Astrocyte (in vitro differentiated cells and primary cell): ENCODE data around the gene RABEP1. TPM values are rescaled to one million over a fixed set of nuclear protein-coding genes. Genes with fewer than 3 reads are reported as not detected.

Experiments
- DNase-seq: peaks from one replicate; pipeline ENCODE4 v3.0.0-alpha.2; 2010; ENCODE audit warnings: low read depth
- FAIRE-seq: peaks from 2 replicates; lab custom pipeline; 2011; peaks lifted over from hg19 to GRCh38; lab: Jason Lieb, UNC
- H2AFZ ChIP-seq: 2 replicates; pipeline ENCODE4 v1.6.0; 2012; ENCODE audit warnings: low read depth, low read length, inconsistent platforms
- H3K27ac ChIP-seq: 2 replicates; pipeline ENCODE4 v1.5.1; 2011; ENCODE audit warnings: low read depth, low read length, inconsistent platforms
- H3K27me3 ChIP-seq: 2 replicates; pipeline ENCODE4 v1.6.0; 2011; ENCODE audit warnings: low read length, inconsistent platforms; ENCODE audit not compliant: insufficient read depth
- H3K36me3 ChIP-seq: 2 replicates; pipeline ENCODE4 v1.5.1; 2011; ENCODE audit warnings: low read length, inconsistent platforms; ENCODE audit not compliant: insufficient read depth
- H3K4me1 ChIP-seq: 2 replicates; pipeline ENCODE4 v1.5.1; 2011; ENCODE audit warnings: low read length, inconsistent platforms; ENCODE audit not compliant: insufficient read depth
- H3K4me2 ChIP-seq: 2 replicates; pipeline ENCODE4 v1.6.0; 2012; ENCODE audit warnings: low read length, inconsistent platforms
- H3K4me3 ChIP-seq: 2 replicates; pipeline ENCODE4 v1.5.1; 2011; ENCODE audit warnings: low read depth, mild to moderate bottlenecking, low read length, inconsistent platforms; ENCODE audit not compliant: insufficient read depth
- H3K79me2 ChIP-seq: 2 replicates; pipeline ENCODE4 v1.6.0; 2012; ENCODE audit warnings: mild to moderate bottlenecking, low read length, inconsistent platforms; ENCODE audit not compliant: insufficient read depth
- H3K9ac ChIP-seq: 2 replicates; pipeline ENCODE4 v1.6.0; 2012; ENCODE audit warnings: mild to moderate bottlenecking, low read length, inconsistent platforms
- H3K9me3 ChIP-seq: 2 replicates; pipeline ENCODE4 v1.5.1; 2012; ENCODE audit warnings: low read depth, mild to moderate bottlenecking, low read length, inconsistent platforms; ENCODE audit not compliant: insufficient read depth
- H4K20me1 ChIP-seq: 2 replicates; pipeline ENCODE4 v1.6.0; 2012; ENCODE audit warnings: low read length, inconsistent platforms; ENCODE audit not compliant: insufficient read depth
- H3K27ac Mint-ChIP-seq: one replicate; pipeline ENCODE4 v1.8.0; 2021; ENCODE audit warnings: mild to moderate bottlenecking, mixed read lengths; ENCODE audit not compliant: unreplicated experiment
- H3K27me3 Mint-ChIP-seq: one replicate; pipeline ENCODE4 v1.8.0; 2021; ENCODE audit warnings: low read depth, mixed read lengths; ENCODE audit not compliant: unreplicated experiment
- H3K36me3 Mint-ChIP-seq: one replicate; pipeline ENCODE4 v1.8.0; 2021; ENCODE audit warnings: low read depth, mixed read lengths; ENCODE audit not compliant: unreplicated experiment
- H3K4me1 Mint-ChIP-seq: one replicate; pipeline ENCODE4 v1.8.0; 2021; ENCODE audit warnings: low read depth, mixed read lengths; ENCODE audit not compliant: unreplicated experiment
- H3K4me3 Mint-ChIP-seq: one replicate; pipeline ENCODE4 v1.8.0; 2021; ENCODE audit warnings: mild to moderate bottlenecking, moderate library complexity, mixed read lengths; ENCODE audit not compliant: unreplicated experiment
- H3K9me3 Mint-ChIP-seq: one replicate; pipeline ENCODE4 v1.8.0; 2021; ENCODE audit warnings: mild to moderate bottlenecking, mixed read lengths; ENCODE audit not compliant: unreplicated experiment
- EZH2 ChIP-seq: IDR thresholded peaks from 2 replicates; pipeline ENCODE4 v1.6.1; 2012; ENCODE audit warnings: mild to moderate bottlenecking, low read length, inconsistent platforms; ENCODE audit not compliant: insufficient read depth
- total RNA-seq: library from RNA; stranded (reverse); gene quantifications from 2 replicates; pipeline ENCODE4 v1.2.1, GENCODE V29; 2021
- TF ChIP-seq, protein P1 (sequence below): IDR thresholded peaks from 2 replicates; pipeline ENCODE4 v1.5.1; 2011; ENCODE audit warnings: low read depth, mild to moderate bottlenecking, inconsistent platforms, low read length, moderate library complexity; ENCODE audit not compliant: insufficient read depth

The RABEP1 gene
- total RNA-seq, 1 donor from 2014 or later: 49.0 TPM

DNA sequence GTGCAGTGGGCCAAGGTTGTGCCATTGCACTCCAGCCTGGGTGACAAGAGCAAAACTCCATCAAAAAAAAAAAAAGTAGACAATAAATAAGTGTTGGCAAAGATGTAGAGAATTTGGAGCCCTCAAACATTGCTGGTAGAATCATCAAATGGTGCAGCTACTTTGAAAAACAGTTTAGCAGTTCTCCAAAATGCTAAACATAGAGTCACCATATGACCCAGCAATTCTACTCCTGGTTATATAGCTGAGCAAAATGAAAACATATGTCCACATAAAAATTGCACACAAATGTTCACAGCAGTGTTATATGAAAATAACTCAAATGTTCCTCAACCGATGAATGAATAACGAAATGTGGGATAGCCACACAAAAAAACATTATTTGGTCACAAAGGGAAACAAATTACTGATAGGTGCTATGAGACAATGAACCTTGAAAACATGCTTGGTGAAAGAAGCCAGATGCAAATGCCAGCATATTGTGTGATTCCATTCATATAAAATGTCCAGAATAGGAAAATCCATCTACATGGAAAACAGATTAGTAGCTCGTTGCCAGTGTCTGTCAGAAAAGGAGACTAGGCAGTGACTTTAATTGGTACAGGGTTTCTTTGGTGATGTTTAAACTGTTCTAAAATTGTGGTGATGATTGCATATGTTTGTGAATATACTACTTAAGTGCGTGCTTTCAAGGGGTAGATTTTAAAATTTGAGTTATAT lies 12.7 kb upstream of the RABEP1 start:
- TF ChIP-seq, protein P1, sequence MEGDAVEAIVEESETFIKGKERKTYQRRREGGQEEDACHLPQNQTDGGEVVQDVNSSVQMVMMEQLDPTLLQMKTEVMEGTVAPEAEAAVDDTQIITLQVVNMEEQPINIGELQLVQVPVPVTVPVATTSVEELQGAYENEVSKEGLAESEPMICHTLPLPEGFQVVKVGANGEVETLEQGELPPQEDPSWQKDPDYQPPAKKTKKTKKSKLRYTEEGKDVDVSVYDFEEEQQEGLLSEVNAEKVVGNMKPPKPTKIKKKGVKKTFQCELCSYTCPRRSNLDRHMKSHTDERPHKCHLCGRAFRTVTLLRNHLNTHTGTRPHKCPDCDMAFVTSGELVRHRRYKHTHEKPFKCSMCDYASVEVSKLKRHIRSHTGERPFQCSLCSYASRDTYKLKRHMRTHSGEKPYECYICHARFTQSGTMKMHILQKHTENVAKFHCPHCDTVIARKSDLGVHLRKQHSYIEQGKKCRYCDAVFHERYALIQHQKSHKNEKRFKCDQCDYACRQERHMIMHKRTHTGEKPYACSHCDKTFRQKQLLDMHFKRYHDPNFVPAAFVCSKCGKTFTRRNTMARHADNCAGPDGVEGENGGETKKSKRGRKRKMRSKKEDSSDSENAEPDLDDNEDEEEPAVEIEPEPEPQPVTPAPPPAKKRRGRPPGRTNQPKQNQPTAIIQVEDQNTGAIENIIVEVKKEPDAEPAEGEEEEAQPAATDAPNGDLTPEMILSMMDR: no peak
- no peak for TF ChIP-seq EZH2
- Histone ChIP-seq H3K9ac (no peak overlapping the region), H3K4me2 (no peak overlapping the region), H3K79me2 (no peaks in the 10 kb centered on the region), H3K27ac (no peak overlapping the region), H3K9me3 (no peaks in the 10 kb centered on the region), H3K36me3 (no peaks in the 10 kb centered on the region), H3K4me3 (no peak overlapping the region), H4K20me1 (no peaks in the 10 kb centered on the region), H3K4me1 (peaks cover 5% of the 10 kb centered on the region), H2AFZ (no peak overlapping the region), H3K27me3 (no peaks in the 10 kb centered on the region)
- Mint-ChIP-seq H3K9me3 (peaks cover 3% of the 10 kb centered on the region), H3K4me3 (no peak overlapping the region), H3K27me3 (no peaks in the 10 kb centered on the region), H3K36me3 (no peaks in the 10 kb centered on the region), H3K27ac (no peak overlapping the region), H3K4me1 (no peaks in the 10 kb centered on the region)
- DNase-seq (no peak), FAIRE-seq (no peak)

DNA sequence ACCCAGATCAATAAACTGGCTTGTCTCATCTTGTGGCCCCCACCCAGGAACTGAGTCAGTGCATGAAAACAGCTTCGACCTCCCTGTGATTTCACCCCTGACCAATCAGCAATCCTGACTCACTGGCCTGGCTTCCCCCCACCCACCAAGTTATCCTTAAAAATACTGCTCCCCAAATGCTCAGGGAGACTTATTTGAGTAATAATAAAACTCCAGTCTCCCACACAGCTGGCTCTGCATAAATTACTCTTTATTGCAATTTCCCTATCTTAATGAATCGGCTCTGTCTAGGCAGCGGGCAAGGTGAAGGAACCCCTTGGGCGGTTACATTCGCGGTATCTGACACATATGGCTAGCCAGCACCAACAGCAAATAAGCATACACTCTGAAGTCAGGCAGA lies 9.8 kb upstream of the RABEP1 start:
- H3K4me3 Mint-ChIP-seq: no peak overlapping the region
- peaks cover 3% of the 10 kb centered on the region for H3K9me3 Mint-ChIP-seq
- DNase-seq (no peak), FAIRE-seq (no peak)
- Histone ChIP-seq H2AFZ (peak overlapping the region; percentile 15), H3K27ac (no peak overlapping the region), H3K4me3 (no peak overlapping the region), H3K27me3 (no peaks in the 10 kb centered on the region), H3K4me1 (peaks cover 5% of the 10 kb centered on the region), H3K36me3 (no peaks in the 10 kb centered on the region), H3K79me2 (no peaks in the 10 kb centered on the region), H4K20me1 (no peaks in the 10 kb centered on the region), H3K9ac (no peak overlapping the region), H3K9me3 (no peaks in the 10 kb centered on the region), H3K4me2 (no peak overlapping the region)
- no peak for TF ChIP-seq EZH2
- TF ChIP-seq, protein P1: no peak
- H3K4me1 Mint-ChIP-seq: no peaks in the 10 kb centered on the region
- no peak overlapping the region for H3K27ac Mint-ChIP-seq
- H3K27me3 Mint-ChIP-seq: peaks cover 5% of the 10 kb centered on the region
- H3K36me3 Mint-ChIP-seq: no peaks in the 10 kb centered on the region

DNA sequence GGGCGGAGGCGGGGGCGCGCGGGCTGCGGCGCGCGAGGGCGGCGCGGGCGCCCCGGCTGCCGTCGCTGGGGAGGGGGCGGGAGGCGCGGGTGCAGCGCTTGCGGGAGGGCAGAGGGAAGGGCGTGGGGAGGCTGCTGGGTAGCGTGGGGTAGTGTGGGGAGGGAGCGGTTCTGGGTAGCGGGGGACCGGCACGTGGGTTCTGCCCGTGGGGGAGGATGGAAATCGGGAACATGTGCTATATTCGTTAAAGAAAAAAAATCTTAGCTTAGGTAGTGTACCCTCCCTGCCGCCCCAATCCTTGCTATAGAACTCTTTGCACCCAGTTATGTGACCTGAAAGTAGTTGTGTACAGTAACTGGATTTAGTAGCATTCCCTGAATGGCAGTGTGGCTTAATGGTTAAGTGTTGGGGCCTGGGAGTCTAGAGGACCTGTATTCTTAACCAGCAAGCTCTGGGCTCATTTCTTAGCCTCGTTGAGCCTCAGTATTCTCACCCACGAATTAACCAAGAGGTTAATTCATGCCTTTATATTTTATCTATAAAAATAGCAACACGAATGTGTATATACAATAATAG lies 646 bp downstream of the RABEP1 start:
- H3K27ac Mint-ChIP-seq: peak overlapping the region; percentile 69
- peak overlapping the region; percentile 77 for H3K4me3 ChIP-seq
- H3K4me1 Mint-ChIP-seq: peaks cover 21% of the 10 kb centered on the region
- H3K27me3 ChIP-seq: no peaks in the 10 kb centered on the region
- no peaks in the 10 kb centered on the region for H3K27me3 Mint-ChIP-seq
- H3K4me2 ChIP-seq: peak overlapping the region; percentile 91
- H3K9ac ChIP-seq: peak overlapping the region; percentile 82
- H3K36me3 ChIP-seq: no peaks in the 10 kb centered on the region
- H3K4me3 Mint-ChIP-seq: peak overlapping the region; percentile 93
- peaks cover 45% of the 10 kb centered on the region for H4K20me1 ChIP-seq
- H3K79me2 ChIP-seq: peaks cover 52% of the 10 kb centered on the region
- TF ChIP-seq EZH2: no peak
- TF ChIP-seq, protein P1: no peak
- H3K4me1 ChIP-seq: peaks cover 12% of the 10 kb centered on the region
- H2AFZ ChIP-seq: peak overlapping the region; percentile 34
- no peaks in the 10 kb centered on the region for H3K9me3 ChIP-seq
- peak overlapping the region; percentile 15 for H3K27ac ChIP-seq
- H3K36me3 Mint-ChIP-seq: no peaks in the 10 kb centered on the region
- no peaks in the 10 kb centered on the region for H3K9me3 Mint-ChIP-seq
- no peak for FAIRE-seq
- DNase-seq: no peak
